GM18870 (cell line): ENCODE measurements around the gene CCDC138.

Experiments
- ATAC-seq: cut with Tn5 transposase; IDR thresholded peaks from one replicate; pipeline ENCODE4 v1.9.1; 2021; ENCODE audit warnings: moderate library complexity; ENCODE audit not compliant: unreplicated experiment

Gene CCDC138

GRCh38 chr2:108918156-108918874 is 131.7 kb downstream of the CCDC138 start:
- ATAC-seq = no peak

- ATAC-seq = no peak
These were observed 132.4 kb downstream of the CCDC138 start for GRCh38 chr2:108918941-108919341.

- ATAC-seq = no peak
These were observed 133.2 kb downstream of the CCDC138 start for GRCh38 chr2:108919571-108920373.

GRCh38 chr2:108920686-108921085 is 134.1 kb downstream of the CCDC138 start:
- ATAC-seq = no peak

GRCh38 chr2:108921096-108922030 is 134.8 kb downstream of the CCDC138 start:
- no peak for ATAC-seq

- no peak for ATAC-seq
These were observed 135.8 kb downstream of the CCDC138 start for GRCh38 chr2:108922141-108922915.

- ATAC-seq = no peak
These were observed 136.6 kb downstream of the CCDC138 start for GRCh38 chr2:108923019-108923700.

GRCh38 chr2:108923736-108924579 is 137.4 kb downstream of the CCDC138 start:
- ATAC-seq = no peak

GRCh38 chr2:108924580-108925251 is 138.1 kb downstream of the CCDC138 start:
- no peak for ATAC-seq

- ATAC-seq = no peak
These were observed 138.7 kb downstream of the CCDC138 start for GRCh38 chr2:108925286-108925685.

- no peak for ATAC-seq
These were observed 139.2 kb downstream of the CCDC138 start for GRCh38 chr2:108925735-108926134.
